GM10248 (cell line): ENCODE measurements around the gene KRT16.
"Not testable (repeated sequence)": the region's sequence is repeated elsewhere in the genome, so short reads cannot be mapped to it uniquely, and the experiment has no call there.

Experiments used
- CTCF ChIA-PET: fragments of 300-600 bp; sonication (Branson Sonifier 250); formaldehyde crosslinking; extraction: SDS; loops from one replicate; lab custom pipeline; 2021; ENCODE audit warnings: antibody characterized with exemption; lab: Yijun Ruan, JAX
- POLR2A ChIA-PET: fragments of 350-650 bp; sonication (Branson Sonifier 250); formaldehyde crosslinking; extraction: SDS; loops from one replicate; lab custom pipeline; 2020; ENCODE audit warnings: antibody characterized with exemption; lab: Yijun Ruan, JAX
- DNase-seq: peaks from one replicate; pipeline ENCODE4 v3.0.0; 2012; ENCODE audit errors: extremely low spot score
- CTCF ChIP-seq: IDR thresholded peaks from 2 replicates; pipeline ENCODE4 v1.5.1; 2012; ENCODE audit warnings: mild to moderate bottlenecking, low read depth; ENCODE audit errors: extremely low read depth, missing control alignments, control extremely low read depth

Gene KRT16

GRCh38 chr17:41619036-41619926 is 6.7 kb upstream of the KRT16 start:
- no peak for DNase-seq
- CTCF ChIA-PET = no interaction called here
- TF ChIP-seq CTCF = no peak
- POLR2A ChIA-PET = no interaction called here

GRCh38 chr17:41618341-41619035 is 5.9 kb upstream of the KRT16 start:
- ChIA-PET CTCF (no interaction called here), POLR2A (no interaction called here)
- TF ChIP-seq CTCF = no peak
- DNase-seq = no peak

GRCh38 chr17:41617698-41618097 is 5.1 kb upstream of the KRT16 start:
- TF ChIP-seq CTCF = no peak
- DNase-seq = no peak
- POLR2A ChIA-PET = no interaction called here
- CTCF ChIA-PET = no interaction called here

- ChIA-PET POLR2A (no interaction called here), CTCF (no interaction called here)
- DNase-seq = no peak
- no peak for TF ChIP-seq CTCF
These were observed 4.6 kb upstream of the KRT16 start for GRCh38 chr17:41617136-41617535.

- DNase-seq, POLR2A ChIA-PET, CTCF ChIA-PET: not testable (repeated sequence)
These were observed 3.9 kb upstream of the KRT16 start for GRCh38 chr17:41616486-41616885.

- DNase-seq = no peak
- TF ChIP-seq CTCF = no peak
These were observed 2.9 kb upstream of the KRT16 start for GRCh38 chr17:41615454-41615853.

GRCh38 chr17:41614767-41615166 is 2.2 kb upstream of the KRT16 start:
- POLR2A ChIA-PET, DNase-seq, CTCF ChIA-PET: not testable (repeated sequence)

More at GRCh38 chr17:41615454-41615853, 2.9 kb upstream of the KRT16 start:
- ChIA-PET POLR2A (no interaction called here), CTCF (no interaction called here)
